Keratinocyte (primary cell): ENCODE data around the gene ANAPC2. TPM values are rescaled to one million over a fixed set of nuclear protein-coding genes. Genes with fewer than 3 reads are reported as not detected.
A peak's percentile ranks its signal among the peaks of the same experiment; 100 is the strongest.

Experiments used
- DNase-seq: peaks from one replicate; pipeline ENCODE4 v3.0.0-alpha.2; 2011; ENCODE audit warnings: low read depth, missing footprints, low spot score
- FAIRE-seq: peaks from 2 replicates; lab custom pipeline; 2011; peaks lifted over from hg19 to GRCh38; lab: Jason Lieb, UNC
- H2AFZ ChIP-seq: 2 replicates; pipeline ENCODE4 v1.6.0; 2012; ENCODE audit warnings: low read length, control low read depth, inconsistent platforms; ENCODE audit not compliant: control insufficient read depth
- H3K27ac ChIP-seq: 2 replicates; pipeline ENCODE4 v1.5.1; 2011; ENCODE audit warnings: low read length; ENCODE audit not compliant: control insufficient read depth, insufficient read depth
- H3K27me3 ChIP-seq: 3 replicates; pipeline ENCODE4 v1.6.0; 2011; ENCODE audit warnings: low read length; ENCODE audit not compliant: control insufficient read depth, insufficient read depth; ENCODE audit errors: extremely low read depth
- H3K36me3 ChIP-seq, 2 experiments: 2 replicates in 1 of 2; 3 replicates in 1 of 2; pipeline ENCODE4 v1.5.1; 2011; ENCODE audit warnings: low read length in 2 of 2, mild to moderate bottlenecking in 1 of 2; ENCODE audit not compliant: control insufficient read depth in 2 of 2, insufficient read depth in 2 of 2; ENCODE audit errors: extremely low read depth in 1 of 2
- H3K4me1 ChIP-seq: 3 replicates; pipeline ENCODE4 v1.5.1; 2011; ENCODE audit warnings: low read length; ENCODE audit not compliant: control insufficient read depth, insufficient read depth; ENCODE audit errors: extremely low read depth
- H3K4me2 ChIP-seq: 3 replicates; pipeline ENCODE4 v1.6.0; 2011; ENCODE audit warnings: low read depth, low read length; ENCODE audit not compliant: control insufficient read depth, insufficient read depth; ENCODE audit errors: extremely low read depth
- H3K4me3 ChIP-seq, 3 experiments: fragments of 200-600 bp in 1 of 3; sonication (generic) in 1 of 3; 2 replicates in 2 of 3; 3 replicates in 1 of 3; pipeline ENCODE4 v1.5.1; 2011 to 2016; ENCODE audit warnings: low read length in 3 of 3, mild to moderate bottlenecking in 3 of 3, control low read depth in 2 of 3, inconsistent platforms in 1 of 3, low read depth in 1 of 3, mixed read lengths in 1 of 3, mixed run types in 1 of 3, moderate library complexity in 1 of 3; ENCODE audit not compliant: control insufficient read depth in 2 of 3, insufficient read depth in 2 of 3; ENCODE audit errors: extremely low read depth in 1 of 3
- H3K79me2 ChIP-seq: 2 replicates; pipeline ENCODE4 v1.6.0; 2012; ENCODE audit warnings: low read length; ENCODE audit not compliant: control insufficient read depth, insufficient read depth
- H3K9ac ChIP-seq: 3 replicates; pipeline ENCODE4 v1.6.0; 2011; ENCODE audit warnings: low read length; ENCODE audit not compliant: control insufficient read depth, insufficient read depth; ENCODE audit errors: extremely low read depth
- H3K9me1 ChIP-seq: 3 replicates; pipeline ENCODE4 v1.6.0; 2011; ENCODE audit warnings: low read length; ENCODE audit not compliant: control insufficient read depth, insufficient read depth; ENCODE audit errors: extremely low read depth
- H3K9me3 ChIP-seq: 2 replicates; pipeline ENCODE4 v1.5.1; 2012; ENCODE audit warnings: low read depth, low read length; ENCODE audit not compliant: control insufficient read depth
- H4K20me1 ChIP-seq: 3 replicates; pipeline ENCODE4 v1.6.0; 2011; ENCODE audit warnings: low read length; ENCODE audit not compliant: control insufficient read depth, insufficient read depth; ENCODE audit errors: extremely low read depth
- EZH2 ChIP-seq: IDR thresholded peaks from one replicate; pipeline ENCODE4 v1.6.1; 2012; ENCODE audit warnings: inconsistent platforms, mild to moderate bottlenecking, low read length, moderate library complexity
- dilution Hi-C: fragments of 300-500 bp; cut with MboI; formaldehyde crosslinking; loops from one replicate; pipeline ENCODE4 v1.7.0; 2020; ENCODE audit warnings: low sequenced_read_pairs; ENCODE audit not compliant: extremely low pct_ligation_motif_present
- polyA plus RNA-seq, 5 experiments: library from polyadenylated mRNA; depleted of rRNA in 3 of 5; stranded (reverse) in 3 of 5; stranded (forward) in 1 of 5; unstranded in 1 of 5; fragments of >200 nt; gene quantifications; 1 replicate in 1 of 5; 2 replicates in 3 of 5; 3 replicates in 1 of 5; pipeline versions ENCODE4 v1.2.1 to v1.2.3, GENCODE V29; 2011 to 2012; ENCODE audit warnings: missing spikeins in 2 of 5, low read depth in 1 of 5, low replicate concordance in 1 of 5
- TF ChIP-seq, protein P1 (sequence below), 3 experiments: IDR thresholded peaks in 1 of 3; conservative IDR thresholded peaks in 1 of 3; optimal IDR thresholded peaks in 1 of 3; 2 replicates in 2 of 3; 3 replicates in 1 of 3; pipeline versions ENCODE3 to v1.5.1; 2011; ENCODE audit warnings: low read length in 3 of 3, mild to moderate bottlenecking in 3 of 3, moderate library complexity in 2 of 3, control low read depth in 1 of 3, inconsistent platforms in 1 of 3; ENCODE audit not compliant: insufficient read depth in 2 of 3; ENCODE audit errors: extremely low read depth in 1 of 3

Gene ANAPC2
- polyA plus RNA-seq, 1 donor (not counting 4 experiments of a cell fraction or from before 2014, with no cell fraction given) = 11.9 TPM

GRCh38 chr9:137222190-137223077 lies 34.1 kb upstream of the ANAPC2 start, which contains the start of gene RNF208:
Gene RNF208 (minus strand): TSS chr9:137222240. CDS start chr9:137221212, 1,028 bp downstream.
- no peaks in the 10 kb centered on the region for H3K27me3 ChIP-seq
- peaks cover 48% of the 10 kb centered on the region for H3K4me1 ChIP-seq
- H3K9me3 ChIP-seq = no peaks in the 10 kb centered on the region

DNA sequence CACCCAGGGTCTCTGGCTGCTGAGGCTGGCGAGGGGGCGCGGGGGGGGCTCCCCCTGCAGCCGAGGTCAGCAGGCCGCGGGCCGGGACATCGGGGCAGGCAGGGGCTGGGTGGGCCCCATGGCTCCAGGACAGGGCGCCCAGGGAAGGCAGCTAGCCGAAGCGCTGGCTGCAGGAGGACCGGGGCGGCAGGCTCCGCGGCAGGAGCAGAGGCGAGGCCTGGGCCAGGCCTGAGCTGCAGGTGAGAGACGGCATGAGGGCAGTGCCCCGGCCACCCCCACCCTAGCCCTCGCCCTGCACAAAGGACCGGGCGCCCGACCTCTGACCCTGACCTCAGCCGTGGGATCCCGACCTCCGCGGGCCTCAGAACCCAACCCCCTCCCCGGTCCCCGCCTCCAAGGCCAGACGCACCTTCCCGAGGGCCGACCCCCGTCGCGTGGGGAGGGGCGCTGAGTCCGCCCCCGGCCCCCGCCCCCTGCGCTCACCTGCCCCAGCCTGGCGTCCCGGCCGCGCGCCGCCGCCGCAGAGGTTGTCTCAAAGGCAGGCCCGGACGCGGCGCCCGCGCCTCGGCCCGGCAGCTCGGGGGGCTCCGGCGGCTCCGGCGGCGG lies 33.2 kb upstream of the ANAPC2 start:
- Histone ChIP-seq H3K36me3 (peaks cover 0 to 2% of the 10 kb centered on the region in 2 experiments), H2AFZ (no peak overlapping the region), H3K27me3 (no peaks in the 10 kb centered on the region), H3K9ac (no peak overlapping the region), H3K4me3 (no peak overlapping the region), H3K27ac (no peak overlapping the region), H3K4me1 (peaks cover 48% of the 10 kb centered on the region), H3K79me2 (no peaks in the 10 kb centered on the region), H3K9me3 (no peaks in the 10 kb centered on the region), H4K20me1 (no peaks in the 10 kb centered on the region), H3K4me2 (no peak overlapping the region), H3K9me1 (no peaks in the 10 kb centered on the region)
- FAIRE-seq = no peak
- dilution Hi-C loops = no loop called here
- no peak for DNase-seq
- TF ChIP-seq EZH2 = no peak
- TF ChIP-seq, protein P1, sequence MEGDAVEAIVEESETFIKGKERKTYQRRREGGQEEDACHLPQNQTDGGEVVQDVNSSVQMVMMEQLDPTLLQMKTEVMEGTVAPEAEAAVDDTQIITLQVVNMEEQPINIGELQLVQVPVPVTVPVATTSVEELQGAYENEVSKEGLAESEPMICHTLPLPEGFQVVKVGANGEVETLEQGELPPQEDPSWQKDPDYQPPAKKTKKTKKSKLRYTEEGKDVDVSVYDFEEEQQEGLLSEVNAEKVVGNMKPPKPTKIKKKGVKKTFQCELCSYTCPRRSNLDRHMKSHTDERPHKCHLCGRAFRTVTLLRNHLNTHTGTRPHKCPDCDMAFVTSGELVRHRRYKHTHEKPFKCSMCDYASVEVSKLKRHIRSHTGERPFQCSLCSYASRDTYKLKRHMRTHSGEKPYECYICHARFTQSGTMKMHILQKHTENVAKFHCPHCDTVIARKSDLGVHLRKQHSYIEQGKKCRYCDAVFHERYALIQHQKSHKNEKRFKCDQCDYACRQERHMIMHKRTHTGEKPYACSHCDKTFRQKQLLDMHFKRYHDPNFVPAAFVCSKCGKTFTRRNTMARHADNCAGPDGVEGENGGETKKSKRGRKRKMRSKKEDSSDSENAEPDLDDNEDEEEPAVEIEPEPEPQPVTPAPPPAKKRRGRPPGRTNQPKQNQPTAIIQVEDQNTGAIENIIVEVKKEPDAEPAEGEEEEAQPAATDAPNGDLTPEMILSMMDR (optimal IDR thresholded peaks at IDR 0.05 in 1 of 3, IDR thresholded peaks at IDR 0.05 in 1 of 3, conservative IDR thresholded peaks at IDR 0.05 in 1 of 3; ENCODE audit: extremely low read depth in 1 of 3, insufficient read depth in 2 of 3, low read length in 3 of 3) = no peak

More at GRCh38 chr9:137222190-137223077, 34.1 kb upstream of the ANAPC2 start, which contains the start of gene RNF208:
- peak within 1 kb of the TSS; percentile 58 for H3K9ac ChIP-seq
- H3K79me2 ChIP-seq = no peaks in the 10 kb centered on the region
- peak within 1 kb of the TSS; percentile 40 for H3K27ac ChIP-seq
- FAIRE-seq = no peak
- no peak for DNase-seq
- peak within 1 kb of the TSS; percentile 83 for H3K4me2 ChIP-seq
- dilution Hi-C loops = no loop called here
- no peak for TF ChIP-seq EZH2
- TF ChIP-seq, protein P1 (optimal IDR thresholded peaks at IDR 0.05 in 1 of 3, IDR thresholded peaks at IDR 0.05 in 1 of 3, conservative IDR thresholded peaks at IDR 0.05 in 1 of 3; ENCODE audit: extremely low read depth in 1 of 3, insufficient read depth in 2 of 3, low read length in 3 of 3) = no peak
- H3K9me1 ChIP-seq = no peaks in the 10 kb centered on the region
- no peaks in the 10 kb centered on the region for H4K20me1 ChIP-seq
- H3K36me3 ChIP-seq = no peaks in the 10 kb centered on the region
- peak within 1 kb of the TSS; percentile 64 to 81 (median 65) for H3K4me3 ChIP-seq
- H2AFZ ChIP-seq = peak within 1 kb of the TSS; percentile 52
